K562 (cell line): ENCODE measurements around the gene MSN. TPM values are rescaled to one million over a fixed set of nuclear protein-coding genes. Genes with fewer than 3 reads are reported as not detected.

Experiments used
- ATAC-seq: fragments of 200-7000 bp; cut with Tn5 transposase; 3 replicates; pipeline ENCODE4 v1.9.1; 2020; ENCODE audit warnings: moderate library complexity
- BruUV-seq: library from RNA; stranded (reverse); fragments of 400-500 nt; replicated peaks from 2 replicates; lab custom pipeline; 2021; lab: Mats Ljungman, UMichigan
- CTCF ChIA-PET: fragments of 300-600 bp; formaldehyde crosslinking; extraction: SDS; loops from one replicate; lab custom pipeline; 2021; ENCODE audit warnings: low intra/inter-chr PET ratio; lab: Yijun Ruan, JAX
- POLR2A ChIA-PET: fragments of 300-600, 350-650 bp; sonication (Branson Sonifier 250); formaldehyde crosslinking; extraction: SDS; loops from one replicate; lab custom pipeline; 2021; ENCODE audit warnings: antibody characterized with exemption, inconsistent platforms; lab: Yijun Ruan, JAX
- DNase-seq, 4 experiments: peaks; one replicate each; pipeline versions ENCODE4 v3.0.0 to v3.0.0-alpha.2; 2011 to 2018; ENCODE audit warnings: low spot score in 3 of 4, mixed read lengths in 3 of 4; ENCODE audit errors: extremely low read depth in 1 of 4
- FAIRE-seq: peaks from 2 replicates; lab custom pipeline; 2011; peaks lifted over from hg19 to GRCh38; lab: Jason Lieb, UNC
- H2AFZ ChIP-seq: 2 replicates; pipeline ENCODE4 v1.6.0; 2011; ENCODE audit warnings: low read depth, low read length, control low read depth, inconsistent platforms
- H3K27ac ChIP-seq: fragments of 200-600 bp; 3 replicates; pipeline ENCODE4 v1.8.0; 2011; ENCODE audit warnings: low read depth, mild to moderate bottlenecking, control low read depth, inconsistent platforms, low read length, moderate library complexity, mixed read lengths; ENCODE audit errors: extremely low read depth
- H3K27me3 ChIP-seq, 2 experiments: fragments of 300-600 bp in 1 of 2; 2 replicates in 1 of 2; 3 replicates in 1 of 2; pipeline versions ENCODE4 v1.6.0 to v1.8.0; 2011; ENCODE audit warnings: inconsistent platforms in 2 of 2, low read length in 2 of 2, mild to moderate bottlenecking in 1 of 2, mixed read lengths in 1 of 2, moderate library complexity in 1 of 2; ENCODE audit not compliant: control insufficient read depth in 2 of 2, insufficient read depth in 2 of 2
- H3K36me3 ChIP-seq: fragments of 300-600 bp; 3 replicates; pipeline ENCODE4 v1.8.0; 2011; ENCODE audit warnings: mild to moderate bottlenecking, low read length, inconsistent platforms; ENCODE audit not compliant: control insufficient read depth, insufficient read depth
- H3K4me1 ChIP-seq, 2 experiments: fragments of 200-600 bp in 1 of 2; replicated peaks in 1 of 2; 2 replicates in 1 of 2; 3 replicates in 1 of 2; pipeline versions ENCODE4 v1.5.1 to v1.8.0; 2011; ENCODE audit warnings: inconsistent platforms in 2 of 2, low read length in 2 of 2, mild to moderate bottlenecking in 1 of 2, mixed read lengths in 1 of 2, moderate library complexity in 1 of 2; ENCODE audit not compliant: control insufficient read depth in 2 of 2, insufficient read depth in 2 of 2
- H3K4me2 ChIP-seq: 2 replicates; pipeline ENCODE4 v1.6.1; 2011; ENCODE audit warnings: low read length, control low read depth, inconsistent platforms, mixed read lengths; ENCODE audit not compliant: insufficient read depth
- H3K4me3 ChIP-seq: fragments of 200-600 bp; sonication (generic), shearing (Covaris generic); 2 replicates; pipeline ENCODE4 v1.5.1; 2016; ENCODE audit warnings: control low read depth, inconsistent platforms
- H3K79me2 ChIP-seq: fragments of 200-600 bp; 3 replicates; pipeline ENCODE4 v1.8.0; 2011; ENCODE audit warnings: low read length, inconsistent platforms; ENCODE audit not compliant: control insufficient read depth, insufficient read depth
- H3K9ac ChIP-seq, 2 experiments: 2 replicates each; pipeline versions ENCODE4 v1.6.0 to v1.6.1; 2011; ENCODE audit warnings: low read depth in 2 of 2, low read length in 2 of 2, control low read depth in 1 of 2, inconsistent platforms in 1 of 2, mild to moderate bottlenecking in 1 of 2, mixed read lengths in 1 of 2; ENCODE audit not compliant: insufficient read depth in 1 of 2
- H3K9me1 ChIP-seq: one replicate; pipeline ENCODE4 v1.6.0; 2011; ENCODE audit warnings: inconsistent platforms, mild to moderate bottlenecking, low read length, moderate library complexity; ENCODE audit not compliant: control insufficient read depth, insufficient read depth
- H3K9me3 ChIP-seq: replicated peaks from 2 replicates; pipeline ENCODE4 v1.5.1; 2011; ENCODE audit warnings: low read depth, low read length, inconsistent platforms; ENCODE audit not compliant: control insufficient read depth, insufficient read depth
- H4K20me1 ChIP-seq: replicated peaks from 2 replicates; pipeline ENCODE4 v1.6.1; 2011; ENCODE audit warnings: low read length, inconsistent platforms, mixed read lengths; ENCODE audit not compliant: control insufficient read depth, insufficient read depth
- CEBPB ChIP-seq: fragments of 450-650 bp; IDR thresholded peaks from 2 replicates; pipeline ENCODE4 v1.6.1; 2016; ENCODE audit warnings: missing genetic modification characterization, missing compliant biosample characterization
- CEBPG ChIP-seq, 3 experiments: fragments of 200-800 bp in 1 of 3; sonication (Bioruptor generic) in 1 of 3; sonication (generic) in 1 of 3; formaldehyde crosslinking in 1 of 3; IDR thresholded peaks in 2 of 3; conservative IDR thresholded peaks in 1 of 3; 2 replicates each; pipeline versions ENCODE4 v1.6.1 to v1.8.0; 2016 to 2022; ENCODE audit warnings: missing compliant biosample characterization in 2 of 3, missing genetic modification characterization in 2 of 3, mild to moderate bottlenecking in 1 of 3, missing genetic modification reagents in 1 of 3
- DPF2 ChIP-seq: fragments of 450-650 bp; IDR thresholded peaks from 2 replicates; pipeline ENCODE4 v1.6.1; 2016
- KDM4B ChIP-seq, 2 experiments: fragments of 450-650 bp in 1 of 2; sonication (generic) in 1 of 2; IDR thresholded peaks; 2 replicates each; pipeline ENCODE4 v1.6.1; 2016 to 2017; ENCODE audit warnings: borderline replicate concordance in 2 of 2, antibody characterized with exemption in 1 of 2, low read depth in 1 of 2, mild to moderate bottlenecking in 1 of 2
- MCM2 ChIP-seq: fragments of 450-650 bp; IDR thresholded peaks from 2 replicates; pipeline ENCODE4 v1.6.1; 2017; ENCODE audit warnings: low read depth, mild to moderate bottlenecking
- SNIP1 ChIP-seq: fragments of 450-650 bp; IDR thresholded peaks from 2 replicates; pipeline ENCODE4 v1.7.1; 2017; ENCODE audit warnings: low read depth, mild to moderate bottlenecking
- U2AF1 ChIP-seq: fragments of 200-400 bp; formaldehyde crosslinking; optimal IDR thresholded peaks from 2 replicates; pipeline ENCODE3; 2017; ENCODE audit warnings: mild to moderate bottlenecking, low read depth, low read length, moderate library complexity
- ZFX ChIP-seq: sonication (generic); formaldehyde crosslinking; IDR thresholded peaks from 2 replicates; pipeline ENCODE4 v1.8.0; 2022; ENCODE audit warnings: mild to moderate bottlenecking, missing genetic modification reagents, moderate library complexity
- ZNF3 ChIP-seq: fragments of 250-450 bp; sonication (Bioruptor Pico); IDR thresholded peaks from 2 replicates; pipeline ENCODE4 v1.5.0; 2021; ENCODE audit warnings: mild to moderate bottlenecking, moderate library complexity
- WGBS: fragments of 100-300 bp; shearing (Covaris generic); methylation state at CpG from one replicate; pipeline ENCODE4 v1.1.6; 2016; ENCODE audit warnings: low coverage, mixed read lengths; ENCODE audit not compliant: insufficient coverage; ENCODE audit errors: missing lambda C conversion rate; 5-methylcytosine and 5-hydroxymethylcytosine counted together
- in situ Hi-C: fragments of 300-500 bp; cut with MboI; formaldehyde crosslinking; loops from 4 replicates; pipeline ENCODE4 v1.15.0; 2018; ENCODE audit warnings: inconsistent platforms, mixed read lengths
- intact Hi-C: fragments of 100-400 bp; cut with micrococcal nuclease; formaldehyde crosslinking; loops from 2 replicates; pipeline ENCODE4 v1.14.2; 2022
- polyA plus RNA-seq, 8 experiments: library from polyadenylated mRNA; depleted of rRNA in 4 of 8; stranded (reverse) in 5 of 8; unstranded in 3 of 8; fragments of >200 nt; fragmentation: Nextera tagmentation in 2 of 8; fragmentation: Illumina TruSeq in 1 of 8; extraction: Ambion mirVana in 2 of 8; extraction: Trizol in 1 of 8; gene quantifications; 2 replicates each; pipeline versions ENCODE4 v1.2.1 to v1.2.3, GENCODE V29; 2011 to 2014; ENCODE audit warnings: inconsistent platforms in 1 of 8, missing spikeins in 1 of 8
- total RNA-seq, 7 experiments: library from RNA; depleted of rRNA in 6 of 7; stranded (reverse); fragments of >200 nt in 6 of 7; fragmentation: Illumina TruSeq in 2 of 7; extraction: Trizol in 2 of 7; gene quantifications; 2 replicates each; pipeline versions ENCODE4 v1.2.1 to v1.2.3, GENCODE V29; 2011 to 2021; ENCODE audit warnings: low replicate concordance in 1 of 7
- TF ChIP-seq, protein P1 (sequence below): fragments of 450-650 bp; formaldehyde crosslinking; IDR thresholded peaks from 2 replicates; pipeline ENCODE4 v1.4.0; 2020; ENCODE audit warnings: mild to moderate bottlenecking, moderate library complexity
- TF ChIP-seq, protein P2 (sequence below): fragments of 250-450 bp; sonication (Bioruptor Pico); IDR thresholded peaks from 2 replicates; pipeline ENCODE4 v1.5.0; 2022; ENCODE audit warnings: mild to moderate bottlenecking

Gene MSN
- total and polyA plus RNA-seq, 9 of the 15 experiments (the other 6 are each of a cell fraction or from before 2014, with no cell fraction given) = 128 to 486 (median 237) TPM

DNA sequence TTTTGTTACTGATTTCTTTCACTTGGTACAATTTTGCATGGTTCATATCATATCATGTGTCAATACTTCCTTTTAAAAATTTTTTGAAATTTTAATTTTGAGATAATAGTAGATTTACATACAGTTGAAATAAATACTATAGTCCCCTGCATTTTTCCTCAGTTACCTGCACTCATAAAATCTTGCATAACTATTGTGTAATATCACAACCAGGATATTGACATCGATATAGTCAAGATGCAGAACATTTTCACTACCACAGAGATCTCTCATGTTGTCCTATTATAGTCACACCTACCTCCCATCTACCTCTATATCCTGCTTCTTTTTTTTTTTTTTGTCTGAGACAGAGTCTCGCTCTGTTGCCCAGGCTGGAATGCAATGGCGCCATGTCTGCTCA is 36.7 kb upstream of the MSN start:
- Histone ChIP-seq H3K36me3 (no peaks in the 10 kb centered on the region), H2AFZ (no peak overlapping the region), H4K20me1 (no peaks in the 10 kb centered on the region), H3K4me2 (no peak overlapping the region), H3K79me2 (no peaks in the 10 kb centered on the region), H3K27ac (no peak overlapping the region), H3K9ac (no peak overlapping the region), H3K27me3 (no peaks in the 10 kb centered on the region), H3K9me1 (no peaks in the 10 kb centered on the region), H3K4me3 (no peak overlapping the region), H3K9me3 (no peaks in the 10 kb centered on the region), H3K4me1 (no peaks in the 10 kb centered on the region; a peak in 1 of 5 replicates)
- CTCF ChIA-PET = no interaction called here
- in situ Hi-C loops = no loop called here
- DNase-seq (no peak), FAIRE-seq (no peak), ATAC-seq (no peak)
- TF ChIP-seq SNIP1 = no peak
- TF ChIP-seq CEBPB = peak; percentile 18; the same call in 1 of the 2 replicates
- no peak for TF ChIP-seq KDM4B (IDR thresholded peaks at IDR 0.05; ENCODE audit: borderline replicate concordance in 2 of 2, low read depth in 1 of 2)
- no peak for TF ChIP-seq CEBPG (CRISPR knock-in tag; IDR thresholded peaks at IDR 0.05)
- TF ChIP-seq CEBPG (tag; conservative IDR thresholded peaks at IDR 0.05 in 1 of 2, IDR thresholded peaks at IDR 0.05 in 1 of 2) = peak; percentile 16 to 58; a peak in 2 of 4 replicates
- no peak for TF ChIP-seq MCM2
- no peak for TF ChIP-seq U2AF1
- intact Hi-C loops = no loop called here
- WGBS = 24% methylated on average over 2 of the region's 3 CpGs
- no TSS peak for BruUV-seq
- POLR2A ChIA-PET = no interaction called here

- TF ChIP-seq, protein P1, sequence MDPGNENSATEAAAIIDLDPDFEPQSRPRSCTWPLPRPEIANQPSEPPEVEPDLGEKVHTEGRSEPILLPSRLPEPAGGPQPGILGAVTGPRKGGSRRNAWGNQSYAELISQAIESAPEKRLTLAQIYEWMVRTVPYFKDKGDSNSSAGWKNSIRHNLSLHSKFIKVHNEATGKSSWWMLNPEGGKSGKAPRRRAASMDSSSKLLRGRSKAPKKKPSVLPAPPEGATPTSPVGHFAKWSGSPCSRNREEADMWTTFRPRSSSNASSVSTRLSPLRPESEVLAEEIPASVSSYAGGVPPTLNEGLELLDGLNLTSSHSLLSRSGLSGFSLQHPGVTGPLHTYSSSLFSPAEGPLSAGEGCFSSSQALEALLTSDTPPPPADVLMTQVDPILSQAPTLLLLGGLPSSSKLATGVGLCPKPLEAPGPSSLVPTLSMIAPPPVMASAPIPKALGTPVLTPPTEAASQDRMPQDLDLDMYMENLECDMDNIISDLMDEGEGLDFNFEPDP (CRISPR knock-in tag) = no peak
- TF ChIP-seq DPF2 (no peak), ZFX (CRISPR knock-in tag) (no peak), ZNF3 (CRISPR knock-in tag) (no peak)
- TF ChIP-seq, protein P2, sequence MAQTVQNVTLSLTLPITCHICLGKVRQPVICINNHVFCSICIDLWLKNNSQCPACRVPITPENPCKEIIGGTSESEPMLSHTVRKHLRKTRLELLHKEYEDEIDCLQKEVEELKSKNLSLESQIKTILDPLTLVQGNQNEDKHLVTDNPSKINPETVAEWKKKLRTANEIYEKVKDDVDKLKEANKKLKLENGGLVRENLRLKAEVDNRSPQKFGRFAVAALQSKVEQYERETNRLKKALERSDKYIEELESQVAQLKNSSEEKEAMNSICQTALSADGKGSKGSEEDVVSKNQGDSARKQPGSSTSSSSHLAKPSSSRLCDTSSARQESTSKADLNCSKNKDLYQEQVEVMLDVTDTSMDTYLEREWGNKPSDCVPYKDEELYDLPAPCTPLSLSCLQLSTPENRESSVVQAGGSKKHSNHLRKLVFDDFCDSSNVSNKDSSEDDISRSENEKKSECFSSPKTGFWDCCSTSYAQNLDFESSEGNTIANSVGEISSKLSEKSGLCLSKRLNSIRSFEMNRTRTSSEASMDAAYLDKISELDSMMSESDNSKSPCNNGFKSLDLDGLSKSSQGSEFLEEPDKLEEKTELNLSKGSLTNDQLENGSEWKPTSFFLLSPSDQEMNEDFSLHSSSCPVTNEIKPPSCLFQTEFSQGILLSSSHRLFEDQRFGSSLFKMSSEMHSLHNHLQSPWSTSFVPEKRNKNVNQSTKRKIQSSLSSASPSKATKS (CRISPR knock-in tag) = no peak
- Histone ChIP-seq H3K36me3 (no peaks in the 10 kb centered on the region), H4K20me1 (no peaks in the 10 kb centered on the region), H3K9ac (no peak overlapping the region), H2AFZ (no peak overlapping the region), H3K4me1 (no peaks in the 10 kb centered on the region; a peak in 1 of 5 replicates), H3K27ac (no peak overlapping the region), H3K9me3 (no peaks in the 10 kb centered on the region), H3K4me2 (no peak overlapping the region), H3K4me3 (no peak overlapping the region), H3K79me2 (no peaks in the 10 kb centered on the region), H3K27me3 (no peaks in the 10 kb centered on the region), H3K9me1 (no peaks in the 10 kb centered on the region)
- no peak for FAIRE-seq
- ChIA-PET POLR2A (no interaction called here), CTCF (no interaction called here)
- intact Hi-C loops = no loop called here
- ATAC-seq = no peak
- WGBS = 0% methylated on average over 1 of the region's 1 CpG
- BruUV-seq = no TSS peak
- in situ Hi-C loops = no loop called here
- no peak for DNase-seq
Observed at GRCh38 chrX:65633826-65634225, 33.6 kb upstream of the MSN start.
